OCI-LY1 (cell line): ENCODE results near the gene SCNN1B.

Source experiments
- EZH2 ChIP-seq: fragments of 200-600 bp; sonication (generic), shearing (Covaris generic); IDR thresholded peaks from 2 replicates; pipeline ENCODE4 v1.8.0; 2017; ENCODE audit warnings: borderline replicate concordance, mixed run types, mild to moderate bottlenecking, antibody characterized with exemption, low read length, moderate library complexity, mixed read lengths
- TF ChIP-seq, protein P1 (sequence below): fragments of 200-600 bp; sonication (generic), shearing (Covaris generic); IDR thresholded peaks from 2 replicates; pipeline ENCODE4 v1.5.1; 2017; ENCODE audit warnings: mild to moderate bottlenecking, antibody characterized with exemption, low read length, moderate library complexity, mixed read lengths

DNA sequence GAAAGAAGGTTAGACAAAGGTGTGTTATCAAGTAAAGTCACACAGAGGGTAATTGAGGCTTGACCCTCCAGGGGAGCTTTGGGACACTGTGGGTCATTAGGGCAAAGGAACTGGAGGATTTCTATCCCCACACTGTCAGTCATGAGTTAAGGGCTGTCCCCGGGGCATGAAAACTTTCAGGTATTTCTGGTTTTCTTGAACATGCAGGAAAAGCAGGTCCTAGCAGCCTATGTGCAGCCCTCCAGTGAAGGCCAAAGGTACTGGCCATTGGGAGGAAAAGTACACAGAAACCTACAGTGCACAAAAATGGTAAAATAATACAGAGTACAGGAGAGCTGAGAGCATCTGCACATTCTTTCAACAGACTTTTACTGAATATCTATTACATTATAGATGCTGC, 44.4 kb upstream of the SCNN1B start:
- TF ChIP-seq EZH2: no peak
- TF ChIP-seq, protein P1, sequence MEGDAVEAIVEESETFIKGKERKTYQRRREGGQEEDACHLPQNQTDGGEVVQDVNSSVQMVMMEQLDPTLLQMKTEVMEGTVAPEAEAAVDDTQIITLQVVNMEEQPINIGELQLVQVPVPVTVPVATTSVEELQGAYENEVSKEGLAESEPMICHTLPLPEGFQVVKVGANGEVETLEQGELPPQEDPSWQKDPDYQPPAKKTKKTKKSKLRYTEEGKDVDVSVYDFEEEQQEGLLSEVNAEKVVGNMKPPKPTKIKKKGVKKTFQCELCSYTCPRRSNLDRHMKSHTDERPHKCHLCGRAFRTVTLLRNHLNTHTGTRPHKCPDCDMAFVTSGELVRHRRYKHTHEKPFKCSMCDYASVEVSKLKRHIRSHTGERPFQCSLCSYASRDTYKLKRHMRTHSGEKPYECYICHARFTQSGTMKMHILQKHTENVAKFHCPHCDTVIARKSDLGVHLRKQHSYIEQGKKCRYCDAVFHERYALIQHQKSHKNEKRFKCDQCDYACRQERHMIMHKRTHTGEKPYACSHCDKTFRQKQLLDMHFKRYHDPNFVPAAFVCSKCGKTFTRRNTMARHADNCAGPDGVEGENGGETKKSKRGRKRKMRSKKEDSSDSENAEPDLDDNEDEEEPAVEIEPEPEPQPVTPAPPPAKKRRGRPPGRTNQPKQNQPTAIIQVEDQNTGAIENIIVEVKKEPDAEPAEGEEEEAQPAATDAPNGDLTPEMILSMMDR: no peak
